Endothelial cell of umbilical vein (primary cell): ENCODE results near the gene P2RY11.

Experiments used
- EZH2 ChIP-seq: IDR thresholded peaks from 2 replicates; pipeline ENCODE4 v1.6.1; 2012; ENCODE audit warnings: borderline replicate concordance, low read depth, mild to moderate bottlenecking, moderate library complexity, low read length, inconsistent platforms; ENCODE audit not compliant: severe bottlenecking
- FOS ChIP-seq: IDR thresholded peaks from 2 replicates; pipeline ENCODE4 v1.6.1; 2011; ENCODE audit warnings: mild to moderate bottlenecking, low read length, moderate library complexity, borderline replicate concordance; ENCODE audit not compliant: insufficient read depth
- GATA2 ChIP-seq: IDR thresholded peaks from 2 replicates; pipeline ENCODE4 v1.7.0; 2011; ENCODE audit warnings: low read depth, mild to moderate bottlenecking, moderate library complexity, mixed read lengths, low read length; ENCODE audit not compliant: insufficient read length, insufficient read depth
- MAX ChIP-seq: IDR thresholded peaks from 2 replicates; pipeline ENCODE4 v1.6.1; 2011; ENCODE audit not compliant: insufficient read depth, insufficient read length
- MYC ChIP-seq: IDR thresholded peaks from one replicate; pipeline ENCODE4 v1.6.1; 2011; ENCODE audit warnings: mild to moderate bottlenecking, low read depth, low read length
- POLR2A ChIP-seq: IDR thresholded peaks from 2 replicates; pipeline ENCODE4 v1.6.1; 2012; ENCODE audit warnings: low read depth, mild to moderate bottlenecking, control low read depth, low read length
- POLR2AphosphoS5 ChIP-seq: IDR thresholded peaks from 2 replicates; pipeline ENCODE4 v1.6.1; 2012; ENCODE audit warnings: low read depth, mild to moderate bottlenecking, control low read depth, low read length, moderate library complexity; ENCODE audit not compliant: insufficient read depth
- TF ChIP-seq, protein P1 (sequence below), 2 donors: IDR thresholded peaks; 1 replicate in 1 of 2; 2 replicates in 1 of 2; pipeline ENCODE4 v1.5.1; 2011; ENCODE audit warnings: low read length in 2 of 2, mild to moderate bottlenecking in 2 of 2, moderate library complexity in 2 of 2, control low read depth in 1 of 2, inconsistent platforms in 1 of 2, low read depth in 1 of 2; ENCODE audit not compliant: insufficient read depth in 1 of 2; ENCODE audit errors: extremely low read depth in 1 of 2

DNA sequence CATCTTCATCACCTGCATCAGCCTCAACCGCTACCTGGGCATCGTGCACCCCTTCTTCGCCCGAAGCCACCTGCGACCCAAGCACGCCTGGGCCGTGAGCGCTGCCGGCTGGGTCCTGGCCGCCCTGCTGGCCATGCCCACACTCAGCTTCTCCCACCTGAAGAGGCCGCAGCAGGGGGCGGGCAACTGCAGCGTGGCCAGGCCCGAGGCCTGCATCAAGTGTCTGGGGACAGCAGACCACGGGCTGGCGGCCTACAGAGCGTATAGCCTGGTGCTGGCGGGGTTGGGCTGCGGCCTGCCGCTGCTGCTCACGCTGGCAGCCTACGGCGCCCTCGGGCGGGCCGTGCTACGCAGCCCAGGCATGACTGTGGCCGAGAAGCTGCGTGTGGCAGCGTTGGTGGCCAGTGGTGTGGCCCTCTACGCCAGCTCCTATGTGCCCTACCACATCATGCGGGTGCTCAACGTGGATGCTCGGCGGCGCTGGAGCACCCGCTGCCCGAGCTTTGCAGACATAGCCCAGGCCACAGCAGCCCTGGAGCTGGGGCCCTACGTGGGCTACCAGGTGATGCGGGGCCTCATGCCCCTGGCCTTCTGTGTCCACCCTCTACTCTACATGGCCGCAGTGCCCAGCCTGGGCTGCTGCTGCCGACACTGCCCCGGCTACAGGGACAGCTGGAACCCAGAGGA, 2.6 kb downstream of the P2RY11 start:
- TF ChIP-seq EZH2 (no peak), POLR2AphosphoS5 (no peak), FOS (no peak), POLR2A (no peak), MYC (no peak), MAX (no peak), GATA2 (no peak)
- TF ChIP-seq, protein P1, sequence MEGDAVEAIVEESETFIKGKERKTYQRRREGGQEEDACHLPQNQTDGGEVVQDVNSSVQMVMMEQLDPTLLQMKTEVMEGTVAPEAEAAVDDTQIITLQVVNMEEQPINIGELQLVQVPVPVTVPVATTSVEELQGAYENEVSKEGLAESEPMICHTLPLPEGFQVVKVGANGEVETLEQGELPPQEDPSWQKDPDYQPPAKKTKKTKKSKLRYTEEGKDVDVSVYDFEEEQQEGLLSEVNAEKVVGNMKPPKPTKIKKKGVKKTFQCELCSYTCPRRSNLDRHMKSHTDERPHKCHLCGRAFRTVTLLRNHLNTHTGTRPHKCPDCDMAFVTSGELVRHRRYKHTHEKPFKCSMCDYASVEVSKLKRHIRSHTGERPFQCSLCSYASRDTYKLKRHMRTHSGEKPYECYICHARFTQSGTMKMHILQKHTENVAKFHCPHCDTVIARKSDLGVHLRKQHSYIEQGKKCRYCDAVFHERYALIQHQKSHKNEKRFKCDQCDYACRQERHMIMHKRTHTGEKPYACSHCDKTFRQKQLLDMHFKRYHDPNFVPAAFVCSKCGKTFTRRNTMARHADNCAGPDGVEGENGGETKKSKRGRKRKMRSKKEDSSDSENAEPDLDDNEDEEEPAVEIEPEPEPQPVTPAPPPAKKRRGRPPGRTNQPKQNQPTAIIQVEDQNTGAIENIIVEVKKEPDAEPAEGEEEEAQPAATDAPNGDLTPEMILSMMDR (IDR thresholded peaks at IDR 0.05; ENCODE audit: extremely low read depth in 1 of 2, insufficient read depth in 1 of 2, low read depth in 1 of 2, low read length in 2 of 2), result no peak
